ENCODE data around the gene NPAS3.

Gene NPAS3

GRCh38 chr14:33480887-33481184 lies 542.2 kb downstream of the NPAS3 start:
- DNase-seq (ENCODE audit: low spot score): no peak

- no peak for DNase-seq (ENCODE audit: low spot score)
Measured at GRCh38 chr14:33483110-33483509, 544.4 kb downstream of the NPAS3 start.

GRCh38 chr14:33483541-33483940 lies 544.9 kb downstream of the NPAS3 start:
- no peak for DNase-seq (ENCODE audit: low spot score)

GRCh38 chr14:33484264-33484663 lies 545.6 kb downstream of the NPAS3 start:
- DNase-seq (ENCODE audit: low spot score): no peak

GRCh38 chr14:33486332-33486890 lies 547.7 kb downstream of the NPAS3 start:
- DNase-seq (ENCODE audit: low spot score): no peak

- no peak for DNase-seq (ENCODE audit: low spot score)
Measured at GRCh38 chr14:33488582-33488981, 549.9 kb downstream of the NPAS3 start.

GRCh38 chr14:33490555-33490954 lies 551.9 kb downstream of the NPAS3 start:
- DNase-seq (ENCODE audit: low spot score): no peak

- DNase-seq (ENCODE audit: low spot score): no peak
Measured at GRCh38 chr14:33491112-33491511, 552.4 kb downstream of the NPAS3 start.

GRCh38 chr14:33492491-33492890 lies 553.8 kb downstream of the NPAS3 start:
- DNase-seq (ENCODE audit: low spot score): no peak

GRCh38 chr14:33493266-33493665 lies 554.6 kb downstream of the NPAS3 start:
- DNase-seq (ENCODE audit: low spot score): no peak

- no peak for DNase-seq (ENCODE audit: low spot score)
Measured at GRCh38 chr14:33493990-33494389, 555.3 kb downstream of the NPAS3 start.

- no peak for DNase-seq (ENCODE audit: low spot score)
Measured at GRCh38 chr14:33499687-33500086, 561.0 kb downstream of the NPAS3 start.

GRCh38 chr14:33504246-33505099 lies 565.8 kb downstream of the NPAS3 start:
- DNase-seq (ENCODE audit: low spot score): no peak

- DNase-seq (ENCODE audit: low spot score): no peak
Measured at GRCh38 chr14:33505266-33505962, 566.7 kb downstream of the NPAS3 start.

- no peak for DNase-seq (ENCODE audit: low spot score)
Measured at GRCh38 chr14:33505963-33506329, 567.3 kb downstream of the NPAS3 start.

- DNase-seq (ENCODE audit: low spot score): no peak
Measured at GRCh38 chr14:33508126-33509062, 569.7 kb downstream of the NPAS3 start.

GRCh38 chr14:33509454-33509853 lies 570.8 kb downstream of the NPAS3 start:
- no peak for DNase-seq (ENCODE audit: low spot score)

- peak; percentile 55 for DNase-seq (ENCODE audit: low spot score)
Measured at GRCh38 chr14:33510063-33510481, 571.4 kb downstream of the NPAS3 start.

GRCh38 chr14:33510991-33511390 lies 572.3 kb downstream of the NPAS3 start:
- no peak for DNase-seq (ENCODE audit: low spot score)

GRCh38 chr14:33511851-33512640 lies 573.4 kb downstream of the NPAS3 start:
- peak; percentile 48 for DNase-seq (ENCODE audit: low spot score)

- DNase-seq (ENCODE audit: low spot score): no peak
Measured at GRCh38 chr14:33515441-33515840, 576.8 kb downstream of the NPAS3 start.

Measured in AG20443 (cell line).